C4-2B (cell line): ENCODE results near the gene NCBP3.

Experiments
- CTCF ChIP-seq: fragments of 450-650 bp; conservative IDR thresholded peaks from 2 replicates; pipeline ENCODE4 v1.5.1; 2017; ENCODE audit warnings: mild to moderate bottlenecking
- ZFX ChIP-seq: fragments of 450-650 bp; IDR thresholded peaks from 2 replicates; pipeline ENCODE4 v1.6.1; 2017

GRCh38 chr17:3792481-3792880, 53.6 kb downstream of the NCBP3 start:
- TF ChIP-seq CTCF (no peak), ZFX (no peak)
